ENCODE data around the gene KCNMB2.
A peak's percentile ranks its signal among the peaks of the same experiment; 100 is the strongest.

Gene KCNMB2

DNA sequence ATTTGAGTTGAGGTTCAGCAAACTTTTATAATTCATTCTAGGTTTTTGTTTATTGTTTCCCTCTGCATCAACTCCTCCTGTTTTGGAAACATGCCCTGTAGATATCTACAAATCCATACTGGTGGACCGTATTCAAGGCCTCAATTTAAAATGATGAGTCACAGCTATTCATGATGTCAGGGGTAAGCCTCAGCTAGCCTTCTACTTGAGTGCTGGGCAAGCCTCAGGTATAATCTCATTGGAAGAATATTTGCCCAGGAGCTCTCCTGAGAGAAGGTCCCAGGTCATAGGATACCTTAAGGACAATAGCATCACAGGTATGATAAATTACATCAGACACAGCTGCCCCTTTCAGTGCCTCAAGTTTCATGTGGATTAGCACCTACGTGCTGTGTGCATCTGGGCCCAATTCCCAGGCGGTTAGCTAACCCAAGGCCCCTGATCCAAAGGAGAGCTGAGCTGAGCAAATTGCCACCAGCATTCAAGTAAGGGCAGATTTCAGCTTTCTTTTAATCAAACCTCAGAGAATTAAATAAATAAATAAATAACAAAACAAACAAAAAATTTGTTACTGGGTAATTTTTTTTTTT is 87.5 kb downstream of the KCNMB2 start:
- DNase-seq (ENCODE audit: low spot score): peak; percentile 42
- POLR2A ChIA-PET (ENCODE audit: low non-redundant PET): no interaction called here
- H3K27ac ChIP-seq: no peak overlapping the region
- TF ChIP-seq CTCF (conservative IDR thresholded peaks at IDR 0.05; ENCODE audit: low read depth): no peak
- CTCF ChIA-PET: no interaction called here

DNA sequence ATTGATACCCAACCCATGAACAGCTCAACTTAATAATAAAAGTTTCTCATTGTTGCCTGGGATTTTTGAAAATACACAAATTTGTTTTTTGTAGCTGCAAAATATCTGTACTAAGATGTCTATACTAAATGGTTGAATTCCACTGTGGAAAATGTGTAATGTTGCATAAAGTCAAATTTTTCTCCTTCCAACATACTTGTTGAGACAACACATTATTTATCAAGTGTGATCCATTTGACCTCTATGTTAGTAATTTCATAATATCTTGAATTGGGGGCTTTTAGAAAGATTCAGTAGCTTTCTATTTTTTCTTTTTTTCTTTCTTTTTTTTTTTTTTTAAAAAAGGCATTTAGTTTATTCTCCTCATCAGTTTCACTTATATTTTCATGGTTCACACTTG is 88.0 kb downstream of the KCNMB2 start:
- no peak overlapping the region for H3K27ac ChIP-seq
- CTCF ChIA-PET: no interaction called here
- POLR2A ChIA-PET (ENCODE audit: low non-redundant PET): no interaction called here
- DNase-seq (ENCODE audit: low spot score): no peak
- no peak for TF ChIP-seq CTCF (conservative IDR thresholded peaks at IDR 0.05; ENCODE audit: low read depth)

DNA sequence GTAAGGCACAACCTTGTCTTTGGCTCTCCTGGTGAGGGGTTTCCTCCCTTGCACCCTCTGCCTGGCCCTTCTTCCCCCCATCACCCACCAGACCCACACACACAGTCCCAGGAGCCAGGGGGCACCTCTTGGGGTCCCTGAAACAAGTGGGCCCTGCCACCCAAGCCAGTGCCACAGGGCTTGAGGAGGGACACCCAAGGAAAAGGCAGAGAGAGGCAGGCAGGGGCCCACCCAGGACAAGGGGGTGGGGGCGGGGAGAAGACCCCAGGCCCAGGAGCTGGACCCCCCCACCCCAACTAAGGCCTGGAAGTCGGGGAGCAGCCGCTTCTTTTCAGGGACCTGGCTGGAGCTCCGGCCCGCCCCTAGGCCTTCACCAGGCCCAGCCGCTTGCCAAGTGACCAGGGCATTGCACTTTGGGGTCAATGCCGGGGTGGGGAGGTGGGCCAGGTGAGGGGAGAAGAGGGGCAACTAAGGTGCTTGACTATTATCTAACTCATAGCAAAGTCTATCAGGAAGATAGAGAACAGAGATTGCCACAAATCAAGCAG is 88.9 kb downstream of the KCNMB2 start:
- no peak for DNase-seq (ENCODE audit: low spot score)
- TF ChIP-seq CTCF (conservative IDR thresholded peaks at IDR 0.05; ENCODE audit: low read depth): no peak
- H3K27ac ChIP-seq: no peak overlapping the region
- POLR2A ChIA-PET (ENCODE audit: low non-redundant PET): no interaction called here
- CTCF ChIA-PET: no interaction called here

- no peak for DNase-seq (ENCODE audit: low spot score)
- no peak overlapping the region for H3K27ac ChIP-seq
- CTCF ChIA-PET: no interaction called here
- TF ChIP-seq CTCF (conservative IDR thresholded peaks at IDR 0.05; ENCODE audit: low read depth): no peak
- POLR2A ChIA-PET (ENCODE audit: low non-redundant PET): no interaction called here
These were observed 91.8 kb downstream of the KCNMB2 start for GRCh38 chr3:178628037-178628436.

GRCh38 chr3:178629430-178630178 is 93.4 kb downstream of the KCNMB2 start:
- TF ChIP-seq CTCF (conservative IDR thresholded peaks at IDR 0.05; ENCODE audit: low read depth): no peak
- ChIA-PET CTCF (no interaction called here), POLR2A (ENCODE audit: low non-redundant PET) (no interaction called here)
- DNase-seq (ENCODE audit: low spot score): no peak
- H3K27ac ChIP-seq: no peak overlapping the region

DNA sequence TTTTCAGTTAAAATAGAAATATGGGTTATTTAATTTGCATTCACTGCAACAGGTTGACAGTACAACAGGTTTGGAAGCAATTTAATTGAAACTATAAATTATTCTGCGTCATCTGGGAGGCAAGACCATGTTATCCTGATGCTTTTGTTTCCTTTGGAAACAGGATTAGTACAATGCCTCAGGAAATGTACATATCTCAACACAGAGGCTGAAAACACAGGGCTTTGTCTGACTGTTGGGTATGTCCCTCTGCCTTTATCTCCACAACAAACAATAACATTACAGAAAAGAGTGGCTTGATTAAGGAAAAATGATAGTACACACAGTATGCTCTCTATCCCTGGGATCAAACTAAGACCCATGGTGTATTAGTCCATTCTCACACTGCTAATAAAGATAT is 95.7 kb downstream of the KCNMB2 start:
- ChIA-PET CTCF (no interaction called here), POLR2A (ENCODE audit: low non-redundant PET) (no interaction called here)
- no peak overlapping the region for H3K27ac ChIP-seq
- no peak for TF ChIP-seq CTCF (conservative IDR thresholded peaks at IDR 0.05; ENCODE audit: low read depth)
- no peak for DNase-seq (ENCODE audit: low spot score)
